Effector memory CD4-positive, alpha-beta T cell (primary cell): ENCODE measurements around the gene RGS7.
"Not testable (repeated sequence)": the region's sequence is repeated elsewhere in the genome, so short reads cannot be mapped to it uniquely, and the experiment has no call there.

ENCODE experiments used
- DNase-seq, 3 donors: peaks; one replicate each; pipeline ENCODE4 v3.0.0-alpha.2; 2020
- H3K27ac ChIP-seq: 2 replicates; pipeline ENCODE4 v1.7.0; 2013; ENCODE audit warnings: mild to moderate bottlenecking, low read length, moderate library complexity; ENCODE audit not compliant: insufficient read depth, poor library complexity, severe bottlenecking
- H3K27me3 ChIP-seq: replicated peaks from 2 replicates; pipeline ENCODE4 v1.7.0; 2013; ENCODE audit warnings: mild to moderate bottlenecking, low read length; ENCODE audit not compliant: insufficient read depth, control insufficient read depth, poor library complexity, severe bottlenecking
- H3K36me3 ChIP-seq: 2 replicates; pipeline ENCODE4 v1.7.0; 2013; ENCODE audit warnings: mild to moderate bottlenecking, low read length, moderate library complexity; ENCODE audit not compliant: control insufficient read depth, insufficient read depth
- H3K4me1 ChIP-seq: 2 replicates; pipeline ENCODE4 v1.7.0; 2013; ENCODE audit warnings: low read length, mild to moderate bottlenecking; ENCODE audit not compliant: control insufficient read depth, insufficient read depth, poor library complexity, severe bottlenecking
- H3K4me3 ChIP-seq: 2 replicates; pipeline ENCODE4 v1.7.0; 2013; ENCODE audit warnings: low read length, low read depth, mild to moderate bottlenecking; ENCODE audit not compliant: insufficient read depth, poor library complexity, severe bottlenecking
- H3K9me3 ChIP-seq: 2 replicates; pipeline ENCODE4 v1.7.0; 2013; ENCODE audit warnings: mild to moderate bottlenecking, low read length, moderate library complexity; ENCODE audit not compliant: control insufficient read depth

Gene RGS7

DNA sequence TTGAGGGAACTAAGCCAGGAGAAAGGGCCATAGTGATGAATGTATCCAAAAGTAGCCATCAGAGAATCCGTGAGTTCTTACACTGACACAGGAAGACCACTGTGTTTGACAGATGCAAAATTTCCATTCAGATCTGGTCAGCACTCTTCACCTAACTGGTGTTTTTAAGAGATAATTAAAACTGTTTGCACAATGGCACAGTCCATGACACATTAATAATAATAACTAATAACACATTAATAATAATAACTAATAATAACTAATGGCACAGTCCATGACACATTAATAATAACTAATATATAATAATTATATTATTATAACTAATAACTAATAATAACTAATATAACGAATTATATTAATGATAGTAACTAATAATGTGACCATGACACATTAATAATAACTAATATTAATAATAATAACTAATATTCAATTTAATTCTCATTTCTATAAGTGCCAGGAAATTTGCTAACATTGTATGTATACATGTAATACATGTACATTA is 195.8 kb downstream of the RGS7 start:
- Histone ChIP-seq H3K27ac (no peak overlapping the region), H3K27me3 (no peaks in the 10 kb centered on the region), H3K36me3 (no peaks in the 10 kb centered on the region), H3K4me3 (no peak overlapping the region), H3K9me3 (no peaks in the 10 kb centered on the region), H3K4me1 (no peaks in the 10 kb centered on the region)
- DNase-seq = no peak

DNA sequence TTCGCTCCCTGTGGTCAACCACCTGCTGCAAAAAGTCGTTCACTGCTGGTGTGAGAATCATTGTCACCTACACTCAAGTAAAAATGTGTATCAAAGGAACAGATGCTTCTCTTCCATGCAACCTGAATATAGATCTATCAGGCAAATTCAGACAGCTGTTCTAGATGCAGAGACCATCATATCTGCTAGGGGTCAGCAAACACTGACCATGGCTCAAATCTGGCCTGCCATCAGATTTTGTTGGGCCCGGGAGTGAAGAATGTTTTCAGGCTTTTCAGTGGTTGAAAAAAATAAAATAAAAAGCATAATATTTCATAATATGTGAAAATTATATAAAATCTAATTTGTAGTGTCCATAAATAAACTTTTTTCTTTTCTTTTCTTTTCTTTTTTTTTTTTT is 199.6 kb downstream of the RGS7 start:
- no peak overlapping the region for H3K4me3 ChIP-seq
- DNase-seq = no peak
- H3K36me3 ChIP-seq = no peaks in the 10 kb centered on the region
- no peaks in the 10 kb centered on the region for H3K4me1 ChIP-seq
- H3K27me3 ChIP-seq = no peaks in the 10 kb centered on the region
- no peaks in the 10 kb centered on the region for H3K9me3 ChIP-seq
- no peak overlapping the region for H3K27ac ChIP-seq

DNA sequence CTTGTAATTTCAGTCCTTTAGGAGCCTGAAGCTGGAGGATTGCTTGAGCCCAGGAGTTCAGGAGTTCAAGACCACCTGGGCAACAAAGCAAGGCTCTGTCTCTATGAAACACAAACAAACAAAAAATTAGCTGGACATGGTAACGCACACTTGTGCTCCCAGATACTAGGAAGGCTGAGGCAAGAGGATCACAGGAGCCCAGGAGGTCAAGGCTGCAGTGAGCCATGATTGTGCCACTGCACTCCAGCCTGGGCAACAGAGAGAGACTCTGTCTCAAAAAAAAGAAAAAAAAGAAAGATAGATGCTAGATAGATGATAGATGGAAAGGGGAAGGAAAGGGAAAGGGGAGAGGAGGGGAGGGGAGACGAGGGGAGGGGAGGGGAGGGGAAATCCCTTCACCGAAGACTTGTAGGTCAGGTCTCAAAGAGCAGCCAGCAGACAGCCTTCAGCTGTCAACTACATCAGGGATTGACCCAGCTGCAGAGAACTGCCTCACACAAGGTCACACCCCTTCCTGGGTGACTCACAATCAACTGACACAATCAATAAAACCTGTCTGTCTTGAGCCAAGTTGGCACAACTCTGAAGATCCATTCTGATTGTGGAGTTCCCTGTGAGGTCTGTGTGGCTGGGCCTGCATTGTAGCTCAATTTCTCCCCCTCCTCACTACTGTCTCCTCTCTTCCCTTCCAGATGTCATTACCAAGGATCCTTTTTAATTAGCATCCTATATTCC is 200.6 kb downstream of the RGS7 start:
- no peaks in the 10 kb centered on the region for H3K4me1 ChIP-seq
- H3K4me3 ChIP-seq = no peak overlapping the region
- H3K36me3 ChIP-seq = no peaks in the 10 kb centered on the region
- H3K27ac ChIP-seq = no peak overlapping the region
- no peaks in the 10 kb centered on the region for H3K9me3 ChIP-seq
- no peak for DNase-seq
- no peaks in the 10 kb centered on the region for H3K27me3 ChIP-seq

DNA sequence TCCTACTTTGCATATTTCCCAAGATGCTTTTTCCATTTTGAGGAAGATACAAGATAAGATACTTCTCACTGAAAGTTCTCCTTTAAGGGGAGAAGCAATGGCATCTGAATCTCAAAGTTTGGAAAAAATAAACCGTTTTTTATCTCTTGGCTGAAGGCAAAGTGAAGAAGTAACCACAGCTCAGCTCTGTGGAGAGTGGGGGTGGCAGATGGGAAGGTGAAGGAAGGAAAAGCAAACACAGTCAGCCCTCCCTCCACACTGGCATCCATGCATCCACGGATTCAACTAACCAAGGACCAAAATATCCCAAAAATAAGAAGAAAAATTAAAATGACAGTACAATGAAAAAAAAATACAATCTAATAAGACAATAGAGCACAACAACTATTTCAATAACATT is 211.1 kb downstream of the RGS7 start:
- DNase-seq = no peak
- Histone ChIP-seq H3K4me1 (no peaks in the 10 kb centered on the region), H3K9me3 (no peaks in the 10 kb centered on the region), H3K4me3 (no peak overlapping the region), H3K36me3 (no peaks in the 10 kb centered on the region), H3K27me3 (no peaks in the 10 kb centered on the region), H3K27ac (no peak overlapping the region)

DNA sequence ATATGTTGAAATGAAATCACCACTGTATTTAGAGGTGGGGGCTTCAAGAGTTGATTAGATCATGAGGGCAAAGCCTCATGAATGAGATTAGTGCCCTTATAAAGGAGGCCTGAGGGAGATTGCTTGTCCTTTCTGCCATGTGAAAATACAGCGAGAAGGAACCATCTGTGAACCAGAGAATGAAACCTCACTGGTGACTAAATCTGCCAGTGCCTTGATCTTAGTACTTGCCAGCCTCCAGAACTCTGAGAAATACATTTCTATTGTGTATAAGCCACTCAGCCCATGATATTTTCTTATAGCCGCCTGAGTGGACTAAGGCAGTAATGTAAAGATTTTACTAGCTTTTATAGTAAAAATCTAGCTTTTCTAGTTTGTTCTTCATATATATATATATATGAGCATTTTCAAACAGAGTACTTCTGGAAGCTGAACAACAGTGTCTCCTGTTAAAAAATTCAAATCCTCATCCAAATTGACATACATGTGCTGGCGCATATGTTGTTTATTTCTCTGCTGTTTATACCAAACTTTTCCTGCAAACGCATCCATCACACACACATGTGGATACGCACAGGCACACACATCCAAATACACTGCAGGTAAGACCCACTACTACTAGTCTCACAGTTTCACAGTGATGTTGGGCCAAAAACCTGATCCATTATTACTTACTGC is 213.1 kb downstream of the RGS7 start:
- Histone ChIP-seq H3K4me1 (no peaks in the 10 kb centered on the region), H3K27ac (no peak overlapping the region), H3K27me3 (no peaks in the 10 kb centered on the region), H3K9me3 (no peaks in the 10 kb centered on the region), H3K36me3 (no peaks in the 10 kb centered on the region), H3K4me3 (no peak overlapping the region)
- no peak for DNase-seq

DNA sequence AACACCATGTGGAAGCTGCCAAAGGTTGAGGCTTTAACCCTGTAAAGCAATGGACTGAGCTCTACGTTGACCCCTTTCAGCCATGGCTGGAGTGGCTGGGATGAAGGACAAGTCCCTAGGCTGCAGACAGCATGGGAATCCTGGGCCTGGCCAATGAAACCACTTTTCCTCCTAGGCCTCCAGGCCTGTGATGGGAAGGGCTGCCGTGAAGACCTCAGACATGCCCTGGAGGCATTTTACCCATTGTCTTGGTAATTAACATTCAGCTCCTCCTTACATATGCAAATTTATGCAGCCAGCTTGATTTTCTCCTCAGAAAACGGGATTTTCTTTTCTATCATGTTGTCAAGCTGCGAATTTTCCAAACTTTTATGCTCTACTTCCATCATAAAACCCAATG is 214.5 kb downstream of the RGS7 start:
- Histone ChIP-seq H3K27me3 (no peaks in the 10 kb centered on the region), H3K4me1 (no peaks in the 10 kb centered on the region), H3K9me3 (no peaks in the 10 kb centered on the region), H3K4me3 (no peak overlapping the region), H3K36me3 (no peaks in the 10 kb centered on the region), H3K27ac (no peak overlapping the region)
- DNase-seq = no peak

DNA sequence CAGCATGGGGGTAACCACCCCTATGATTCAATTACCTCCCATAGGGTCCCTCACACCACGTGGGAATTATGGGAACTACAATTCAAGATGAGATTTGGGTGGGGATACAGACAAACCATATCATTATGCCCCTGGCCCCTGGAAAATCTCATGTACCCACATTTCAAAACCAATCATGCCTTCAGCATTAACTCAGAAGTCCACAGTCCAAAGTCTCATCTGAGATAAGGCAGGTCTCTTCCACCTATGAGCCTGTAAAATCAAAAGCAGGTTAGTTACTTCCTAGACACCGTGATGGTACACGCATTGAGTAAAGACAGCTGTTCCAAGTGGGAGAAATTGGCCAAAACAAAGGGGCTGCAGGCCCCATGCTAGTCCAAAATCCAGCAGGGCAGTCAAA is 215.4 kb downstream of the RGS7 start:
- H3K27ac ChIP-seq, H3K4me3 ChIP-seq, H3K9me3 ChIP-seq, H3K4me1 ChIP-seq, DNase-seq, H3K36me3 ChIP-seq, H3K27me3 ChIP-seq: not testable (repeated sequence)

DNA sequence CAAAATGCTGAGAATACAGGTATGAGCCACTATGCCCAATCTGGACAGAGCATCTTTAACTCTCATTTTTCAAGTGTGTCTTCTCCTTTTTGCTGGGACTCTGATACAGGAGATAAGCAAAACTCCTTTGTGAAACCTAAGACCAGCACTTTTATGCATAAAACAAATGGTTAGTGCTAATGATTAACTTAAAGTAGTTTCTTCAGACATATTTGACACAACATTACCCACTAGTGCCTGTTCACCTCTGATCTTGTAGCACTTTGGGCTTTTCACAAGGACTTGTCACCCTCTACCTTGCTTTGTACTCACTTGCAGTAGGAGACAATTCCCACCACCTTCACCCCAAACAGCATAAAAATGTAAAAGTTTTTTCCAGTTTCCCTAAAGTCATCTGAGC is 216.3 kb downstream of the RGS7 start:
- no peak overlapping the region for H3K4me3 ChIP-seq
- no peak for DNase-seq
- no peaks in the 10 kb centered on the region for H3K9me3 ChIP-seq
- H3K36me3 ChIP-seq = no peaks in the 10 kb centered on the region
- H3K27me3 ChIP-seq = no peaks in the 10 kb centered on the region
- H3K27ac ChIP-seq = no peak overlapping the region
- H3K4me1 ChIP-seq = no peaks in the 10 kb centered on the region

DNA sequence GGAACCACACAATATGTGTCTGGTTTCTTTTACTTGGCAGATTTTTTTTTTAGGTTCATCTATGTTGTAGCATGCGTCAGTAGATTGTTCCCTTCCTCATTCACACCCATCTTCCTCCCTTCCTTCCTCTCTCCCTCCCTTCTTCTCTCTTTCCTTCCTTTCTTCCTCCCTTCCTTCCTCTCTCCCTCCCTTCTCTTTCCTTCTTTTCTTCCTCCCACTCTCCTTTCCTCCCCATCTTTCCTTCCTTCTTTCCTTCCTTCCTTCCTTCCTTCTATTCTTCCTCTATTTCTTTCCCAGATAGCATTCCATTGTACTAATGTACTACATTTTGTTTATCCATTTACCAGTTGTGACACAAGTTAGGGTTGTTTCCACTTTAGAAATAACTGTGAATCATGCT is 218.0 kb downstream of the RGS7 start:
- H3K36me3 ChIP-seq = no peaks in the 10 kb centered on the region
- H3K9me3 ChIP-seq = no peaks in the 10 kb centered on the region
- H3K27ac ChIP-seq = no peak overlapping the region
- no peaks in the 10 kb centered on the region for H3K4me1 ChIP-seq
- H3K27me3 ChIP-seq = no peaks in the 10 kb centered on the region
- no peak overlapping the region for H3K4me3 ChIP-seq
- DNase-seq = no peak

DNA sequence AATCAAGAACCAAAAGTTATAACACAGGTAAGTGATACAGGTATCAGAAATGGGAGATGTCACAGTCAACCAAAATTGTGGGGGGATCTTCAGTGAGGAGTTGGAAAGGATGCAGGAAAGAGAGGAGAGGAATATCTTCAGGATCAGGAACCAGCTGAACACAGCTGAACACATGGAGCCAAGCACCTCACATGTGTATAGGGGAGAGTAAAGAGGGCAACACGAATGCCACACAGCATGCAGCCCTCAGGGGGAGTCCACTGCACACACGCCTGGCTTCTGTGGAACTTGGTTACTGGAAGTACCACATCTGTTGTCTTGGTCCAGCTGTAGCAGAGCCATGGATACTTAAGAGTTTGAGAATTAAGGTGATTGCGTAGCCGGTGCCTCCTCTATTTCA is 218.8 kb downstream of the RGS7 start:
- no peak for DNase-seq
- Histone ChIP-seq H3K27me3 (no peaks in the 10 kb centered on the region), H3K9me3 (no peaks in the 10 kb centered on the region), H3K27ac (no peak overlapping the region), H3K4me3 (no peak overlapping the region), H3K36me3 (no peaks in the 10 kb centered on the region), H3K4me1 (no peaks in the 10 kb centered on the region)
